T-cell (primary cell): ENCODE measurements around the gene ALDH2. TPM values are rescaled to one million over a fixed set of nuclear protein-coding genes. Genes with fewer than 3 reads are reported as not detected.

Experiments
- ATAC-seq, 4 experiments: fragments of 200-7000 bp in 3 of 4; fragments of 150-1000 bp in 1 of 4; cut with Tn5 transposase; replicated peaks in 1 of 4; 1 replicate in 3 of 4; 2 replicates in 1 of 4; pipeline ENCODE4 v1.10.0; 2021; ENCODE audit warnings: moderate library complexity in 3 of 4, mild to moderate bottlenecking in 2 of 4, moderate number of reproducible peaks in 1 of 4
- CTCF ChIA-PET, 2 donors: fragments of 300-600 bp; sonication (Branson Sonifier 250); formaldehyde crosslinking; loops; one replicate each; lab custom pipeline; 2022; ENCODE audit warnings: antibody characterized with exemption in 2 of 2; lab: Charles Lee
- POLR2A ChIA-PET, 2 donors: fragments of 300-600 bp; sonication (Branson Sonifier 250); formaldehyde crosslinking; loops; one replicate each; lab custom pipeline; 2022; ENCODE audit warnings: antibody characterized with exemption in 2 of 2; lab: Charles Lee
- DNase-seq, 35 experiments: peaks; one replicate each; pipeline versions ENCODE4 v3.0.0 to v3.0.0-alpha.2; 2013 to 2023
- H3K27ac ChIP-seq: one replicate; pipeline ENCODE4 v1.5.1; 2013; ENCODE audit warnings: low read length
- H3K27me3 ChIP-seq, 2 experiments: replicated peaks in 1 of 2; 1 replicate in 1 of 2; 2 replicates in 1 of 2; pipeline versions ENCODE4 v1.6.1 to v1.7.0; 2013; ENCODE audit warnings: low read length in 1 of 2, mixed read lengths in 1 of 2; ENCODE audit not compliant: control insufficient read depth in 2 of 2, insufficient read depth in 2 of 2; ENCODE audit errors: extremely low read depth in 1 of 2
- H3K36me3 ChIP-seq, 2 donors: 1 replicate in 1 of 2; 2 replicates in 1 of 2; pipeline versions ENCODE4 v1.6.1 to v1.7.0; 2013; ENCODE audit warnings: low read length in 1 of 2; ENCODE audit not compliant: control insufficient read depth in 2 of 2, insufficient read depth in 1 of 2; ENCODE audit errors: extremely low read depth in 1 of 2
- H3K4me1 ChIP-seq, 2 experiments: 1 replicate in 1 of 2; 2 replicates in 1 of 2; pipeline versions ENCODE4 v1.6.1 to v1.7.0; 2013; ENCODE audit warnings: low read length in 2 of 2, mixed read lengths in 1 of 2; ENCODE audit not compliant: insufficient read depth in 2 of 2, control insufficient read depth in 1 of 2; ENCODE audit errors: extremely low read depth in 1 of 2
- H3K4me3 ChIP-seq, 2 donors: 1 replicate in 1 of 2; 2 replicates in 1 of 2; pipeline versions ENCODE4 v1.5.1 to v1.7.0; 2013; ENCODE audit warnings: mild to moderate bottlenecking in 2 of 2, low read length in 1 of 2, moderate library complexity in 1 of 2; ENCODE audit not compliant: control insufficient read depth in 1 of 2; ENCODE audit errors: extremely low read depth in 1 of 2
- H3K9me3 ChIP-seq: 2 replicates; pipeline ENCODE4 v1.7.0; 2013
- H3K27ac Mint-ChIP-seq, 2 donors: one replicate each; pipeline ENCODE4 v1.8.0; 2020 to 2021; ENCODE audit warnings: mild to moderate bottlenecking in 2 of 2, mixed read lengths in 2 of 2
- H3K27me3 Mint-ChIP-seq, 2 donors: one replicate each; pipeline ENCODE4 v1.8.0; 2021 to 2022; ENCODE audit warnings: mixed read lengths in 2 of 2
- H3K36me3 Mint-ChIP-seq: one replicate; pipeline ENCODE4 v1.8.0; 2021; ENCODE audit warnings: mixed read lengths
- H3K4me1 Mint-ChIP-seq, 3 donors: one replicate each; pipeline ENCODE4 v1.8.0; 2020 to 2022; ENCODE audit warnings: mixed read lengths in 3 of 3, mild to moderate bottlenecking in 1 of 3
- H3K4me3 Mint-ChIP-seq, 3 donors: one replicate each; pipeline ENCODE4 v1.8.0; 2020 to 2022; ENCODE audit warnings: mild to moderate bottlenecking in 3 of 3, mixed read lengths in 3 of 3, moderate library complexity in 3 of 3
- H3K9me3 Mint-ChIP-seq, 3 donors: one replicate each; pipeline ENCODE4 v1.8.0; 2020 to 2022; ENCODE audit warnings: mixed read lengths in 3 of 3
- WGBS: methylation state at CpG from one replicate; pipeline ENCODE4 v1.1.5; 2013; ENCODE audit warnings: missing lambda C conversion rate; ENCODE audit not compliant: insufficient coverage; 5-methylcytosine and 5-hydroxymethylcytosine counted together
- total RNA-seq, 35 experiments: library from RNA in 6 of 35; stranded (reverse) in 6 of 35; fragments of 120-200 nt in 1 of 35; gene quantifications; one replicate each; pipeline versions ENCODE4 v1.2.1 to v1.2.4 and lab custom pipeline; 2013 to 2026

ALDH2 gene
- total RNA-seq, 5 donors from 2014 or later (not counting 1 experiment from before 2014, with no cell fraction given), result 1.3 to 3.5 (median 2.5) TPM

- Histone ChIP-seq H3K36me3 (peaks cover 2 to 43% of the 10 kb centered on the region in 2 donors), H3K4me1 (no peaks in the 10 kb centered on the region), H3K9me3 (no peaks in the 10 kb centered on the region), H3K4me3 (no peak overlapping the region), H3K27me3 (no peaks in the 10 kb centered on the region), H3K27ac (no peak overlapping the region)
- Mint-ChIP-seq H3K4me1 (no peaks in the 10 kb centered on the region), H3K27me3 (no peaks in the 10 kb centered on the region), H3K36me3 (peaks cover 25% of the 10 kb centered on the region), H3K27ac (no peak overlapping the region), H3K4me3 (no peak overlapping the region), H3K9me3 (no peaks in the 10 kb centered on the region)
- ChIA-PET CTCF (no interaction called here), POLR2A (no interaction called here)
- DNase-seq (no peak), ATAC-seq (no peak)
- 96% methylated on average over 5 of the region's 8 CpGs for WGBS
Observed at GRCh38 chr12:111748151-111748672, 18.5 kb upstream of the ALDH2 start.

DNA sequence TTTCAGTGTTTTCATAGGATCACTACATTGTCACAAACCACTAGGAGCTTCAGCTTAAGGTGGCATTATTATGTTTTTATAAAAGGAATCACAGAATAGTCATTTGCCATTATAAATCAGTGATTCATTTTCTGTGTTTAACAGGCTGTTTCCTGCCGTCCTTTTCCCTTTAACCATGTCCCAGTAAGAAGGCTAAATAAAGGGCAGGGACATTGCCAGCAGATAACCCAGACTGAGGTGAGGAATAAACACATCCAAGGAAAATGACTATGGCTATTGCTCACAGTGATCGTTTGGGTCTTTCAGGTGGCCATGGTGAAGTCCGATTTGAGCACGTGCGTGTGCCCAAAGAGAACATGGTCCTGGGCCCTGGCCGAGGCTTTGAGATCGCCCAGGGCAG lies 17.9 kb upstream of the ALDH2 start:
- no peaks in the 10 kb centered on the region for H3K4me1 ChIP-seq
- DNase-seq (no peak), ATAC-seq (no peak)
- no peak overlapping the region for H3K27ac ChIP-seq
- Mint-ChIP-seq H3K27ac (no peak overlapping the region), H3K4me1 (no peaks in the 10 kb centered on the region), H3K36me3 (peaks cover 25% of the 10 kb centered on the region), H3K4me3 (no peak overlapping the region), H3K27me3 (no peaks in the 10 kb centered on the region), H3K9me3 (no peaks in the 10 kb centered on the region)
- 95% methylated on average over 6 of the region's 7 CpGs for WGBS
- ChIA-PET CTCF (no interaction called here), POLR2A (no interaction called here)
- no peaks in the 10 kb centered on the region for H3K9me3 ChIP-seq
- peaks cover 8 to 48% of the 10 kb centered on the region in 2 donors for H3K36me3 ChIP-seq
- no peak overlapping the region for H3K4me3 ChIP-seq
- H3K27me3 ChIP-seq, result no peaks in the 10 kb centered on the region

DNA sequence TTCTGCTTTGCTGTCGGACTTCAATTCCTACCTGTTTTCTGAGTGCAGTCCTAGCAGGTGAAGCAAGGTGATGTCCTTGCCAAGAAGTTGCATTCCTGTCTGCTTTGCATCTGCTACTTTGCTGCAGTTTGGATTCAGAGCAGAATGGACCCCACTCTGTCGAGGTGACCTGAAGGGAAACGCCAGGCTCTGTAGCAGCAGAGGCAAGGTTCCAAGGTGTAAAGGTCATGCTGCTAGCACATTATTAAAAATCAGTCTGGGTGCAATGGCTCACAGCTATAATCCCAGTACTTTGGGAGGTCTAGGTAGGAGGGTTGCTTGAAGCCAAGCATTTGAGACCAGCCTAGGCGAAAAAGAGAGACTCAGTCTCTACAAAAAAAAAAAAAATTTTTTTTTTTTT lies 17.3 kb upstream of the ALDH2 start:
- Histone ChIP-seq H3K36me3 (peaks cover 9 to 50% of the 10 kb centered on the region in 2 donors), H3K9me3 (no peaks in the 10 kb centered on the region), H3K27me3 (no peaks in the 10 kb centered on the region), H3K27ac (no peak overlapping the region), H3K4me3 (no peak overlapping the region), H3K4me1 (no peaks in the 10 kb centered on the region)
- H3K4me3 Mint-ChIP-seq, result no peak overlapping the region
- no peaks in the 10 kb centered on the region for H3K27me3 Mint-ChIP-seq
- WGBS, result 96% methylated on average over 3 of the region's 4 CpGs
- no peak for DNase-seq
- CTCF ChIA-PET, result interaction anchor here in 1 of 2 donors (0.7 kb wide), 1 partner anchor 15 kb away, joined by 5 read pairs; no protein-coding TSS in a partner anchor
- no peak for ATAC-seq
- no peak overlapping the region for H3K27ac Mint-ChIP-seq
- no peaks in the 10 kb centered on the region for H3K9me3 Mint-ChIP-seq
- peaks cover 25% of the 10 kb centered on the region for H3K36me3 Mint-ChIP-seq
- POLR2A ChIA-PET, result no interaction called here
- no peaks in the 10 kb centered on the region for H3K4me1 Mint-ChIP-seq

DNA sequence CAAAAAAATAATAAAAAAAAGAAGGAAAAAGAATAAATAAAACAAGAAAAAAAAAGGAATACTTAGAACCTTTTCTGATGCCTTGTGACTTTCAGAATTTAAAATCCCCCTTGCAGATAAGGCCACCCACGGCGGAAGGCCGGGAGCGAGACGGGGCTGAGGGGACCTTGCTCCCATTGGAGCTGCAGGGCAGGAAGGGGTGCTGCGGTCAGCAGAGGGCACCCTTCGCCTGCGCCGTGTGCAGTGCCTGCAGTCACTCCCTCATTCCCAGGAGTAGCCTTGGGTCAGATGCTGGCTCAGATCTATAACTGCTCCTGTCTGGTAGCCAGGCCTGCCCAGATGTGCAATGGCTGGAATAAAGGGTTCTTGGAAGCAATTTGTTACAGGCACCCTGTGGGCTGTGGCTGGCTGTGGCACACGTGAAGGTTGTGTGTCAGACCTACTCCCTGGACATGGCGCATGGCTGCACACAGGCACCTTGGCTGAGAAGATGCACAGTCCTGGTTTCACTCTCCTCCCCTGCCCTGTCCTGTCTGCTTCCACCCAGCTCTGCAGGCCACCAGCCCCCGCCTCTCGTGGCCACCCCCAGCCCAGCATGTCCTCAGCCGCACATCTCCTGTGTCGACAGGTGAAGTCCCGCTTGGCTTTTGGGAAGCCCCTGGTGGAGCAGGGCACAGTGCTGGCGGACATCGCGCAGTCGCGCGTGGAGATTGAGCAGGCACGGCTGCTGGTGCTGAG lies 13.4 kb upstream of the ALDH2 start:
- Histone ChIP-seq H3K9me3 (no peaks in the 10 kb centered on the region), H3K27ac (no peak overlapping the region), H3K27me3 (no peaks in the 10 kb centered on the region), H3K4me3 (no peak overlapping the region), H3K4me1 (peaks cover 0 to 9% of the 10 kb centered on the region in 2 experiments), H3K36me3 (peaks cover 9 to 50% of the 10 kb centered on the region in 2 donors)
- Mint-ChIP-seq H3K4me1 (peaks cover 0 to 8% (median 3%) of the 10 kb centered on the region in 3 donors), H3K4me3 (no peak overlapping the region), H3K27me3 (no peaks in the 10 kb centered on the region), H3K9me3 (no peaks in the 10 kb centered on the region), H3K27ac (no peak overlapping the region), H3K36me3 (peaks cover 25% of the 10 kb centered on the region)
- DNase-seq (no peak), ATAC-seq (no peak)
- CTCF ChIA-PET, result no interaction called here
- 91% methylated on average over 17 of the region's 23 CpGs for WGBS
- POLR2A ChIA-PET, result interaction anchor here in 1 of 2 donors (0.6 kb wide), 1 partner anchor 53 kb away, joined by 3 read pairs; no protein-coding TSS in a partner anchor

- H3K36me3 Mint-ChIP-seq, result peaks cover 15% of the 10 kb centered on the region
- no peak overlapping the region for H3K4me3 Mint-ChIP-seq
- H3K9me3 Mint-ChIP-seq, result no peaks in the 10 kb centered on the region
- 85% methylated on average over 8 of the region's 8 CpGs for WGBS
- ChIA-PET CTCF (interaction anchor here in 1 of 2 donors (0.6 kb wide), 1 partner anchor 1636 kb away, joined by 4 read pairs; no protein-coding TSS in a partner anchor), POLR2A (interaction anchor here in 1 of 2 donors (0.6 kb wide), 1 partner anchor 8 kb away, joined by 4 read pairs; no protein-coding TSS in a partner anchor)
- Histone ChIP-seq H3K27ac (no peak overlapping the region), H3K4me3 (no peak overlapping the region), H3K9me3 (no peaks in the 10 kb centered on the region), H3K36me3 (peaks cover 9 to 38% of the 10 kb centered on the region in 2 donors), H3K27me3 (no peaks in the 10 kb centered on the region), H3K4me1 (peaks cover 0 to 9% of the 10 kb centered on the region in 2 experiments)
- peaks cover 0 to 12% (median 3%) of the 10 kb centered on the region in 3 donors for H3K4me1 Mint-ChIP-seq
- no peak overlapping the region for H3K27ac Mint-ChIP-seq
- DNase-seq (no peak), ATAC-seq (no peak)
- no peaks in the 10 kb centered on the region for H3K27me3 Mint-ChIP-seq
Observed at GRCh38 chr12:111754671-111755070, 12.1 kb upstream of the ALDH2 start.

- DNase-seq, result no peak
- POLR2A ChIA-PET, result no interaction called here
- WGBS, result 95% methylated on average over 15 of the region's 15 CpGs
- peaks cover 0 to 9% of the 10 kb centered on the region in 2 experiments for H3K4me1 ChIP-seq
- no peak for ATAC-seq
- H3K36me3 Mint-ChIP-seq, result peaks cover 15% of the 10 kb centered on the region
- no peak overlapping the region for H3K4me3 ChIP-seq
- no peaks in the 10 kb centered on the region for H3K9me3 Mint-ChIP-seq
- H3K27me3 ChIP-seq, result no peaks in the 10 kb centered on the region
- H3K9me3 ChIP-seq, result no peaks in the 10 kb centered on the region
- no peak overlapping the region for H3K27ac Mint-ChIP-seq
- H3K27me3 Mint-ChIP-seq, result peaks cover 0 to 5% of the 10 kb centered on the region in 2 donors
- no peak overlapping the region for H3K4me3 Mint-ChIP-seq
- CTCF ChIA-PET, result no interaction called here
- peaks cover 9 to 38% of the 10 kb centered on the region in 2 donors for H3K36me3 ChIP-seq
- no peak overlapping the region for H3K27ac ChIP-seq
- H3K4me1 Mint-ChIP-seq, result peaks cover 0 to 12% (median 3%) of the 10 kb centered on the region in 3 donors
Observed at GRCh38 chr12:111756196-111756595, 10.5 kb upstream of the ALDH2 start.
